GM12873 (cell line): ENCODE measurements around the gene NHLH1.

Source experiments
- TF ChIP-seq, protein P1 (sequence below): IDR thresholded peaks from 2 replicates; pipeline ENCODE4 v1.5.1; 2012; ENCODE audit warnings: low read depth, mild to moderate bottlenecking, moderate library complexity, low read length, control low read depth; ENCODE audit not compliant: insufficient read depth; ENCODE audit errors: missing control alignments

Gene NHLH1

DNA sequence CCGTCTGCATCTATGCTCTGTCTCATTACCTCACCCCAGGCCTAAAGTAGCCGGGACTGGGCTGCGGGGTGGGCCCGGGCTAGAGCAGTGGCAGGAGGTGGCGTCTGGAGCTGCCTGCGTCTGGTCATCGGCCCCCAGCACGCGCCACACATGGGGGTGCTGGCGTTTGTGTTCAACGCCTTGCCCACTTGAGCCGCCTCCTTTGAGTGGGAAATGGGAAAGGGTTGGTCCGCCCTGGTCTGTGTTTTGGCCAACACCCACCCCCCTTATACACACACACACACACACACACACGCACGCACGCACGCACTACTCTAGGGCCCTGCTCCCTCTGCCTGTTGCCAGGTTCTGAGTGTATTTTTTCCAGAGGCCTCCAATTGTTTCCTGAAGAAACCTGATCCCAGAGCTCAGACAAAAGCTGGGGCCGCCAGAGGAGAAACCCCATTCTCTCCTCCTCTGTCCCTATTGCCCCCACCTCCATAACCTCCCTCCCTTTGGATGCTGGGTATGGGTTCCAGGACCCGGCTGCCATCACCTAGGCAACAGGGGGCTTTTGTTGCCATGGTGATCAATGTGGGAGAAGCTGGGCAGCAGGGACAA is 43.6 kb downstream of the NHLH1 start:
- TF ChIP-seq, protein P1, sequence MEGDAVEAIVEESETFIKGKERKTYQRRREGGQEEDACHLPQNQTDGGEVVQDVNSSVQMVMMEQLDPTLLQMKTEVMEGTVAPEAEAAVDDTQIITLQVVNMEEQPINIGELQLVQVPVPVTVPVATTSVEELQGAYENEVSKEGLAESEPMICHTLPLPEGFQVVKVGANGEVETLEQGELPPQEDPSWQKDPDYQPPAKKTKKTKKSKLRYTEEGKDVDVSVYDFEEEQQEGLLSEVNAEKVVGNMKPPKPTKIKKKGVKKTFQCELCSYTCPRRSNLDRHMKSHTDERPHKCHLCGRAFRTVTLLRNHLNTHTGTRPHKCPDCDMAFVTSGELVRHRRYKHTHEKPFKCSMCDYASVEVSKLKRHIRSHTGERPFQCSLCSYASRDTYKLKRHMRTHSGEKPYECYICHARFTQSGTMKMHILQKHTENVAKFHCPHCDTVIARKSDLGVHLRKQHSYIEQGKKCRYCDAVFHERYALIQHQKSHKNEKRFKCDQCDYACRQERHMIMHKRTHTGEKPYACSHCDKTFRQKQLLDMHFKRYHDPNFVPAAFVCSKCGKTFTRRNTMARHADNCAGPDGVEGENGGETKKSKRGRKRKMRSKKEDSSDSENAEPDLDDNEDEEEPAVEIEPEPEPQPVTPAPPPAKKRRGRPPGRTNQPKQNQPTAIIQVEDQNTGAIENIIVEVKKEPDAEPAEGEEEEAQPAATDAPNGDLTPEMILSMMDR = no peak

DNA sequence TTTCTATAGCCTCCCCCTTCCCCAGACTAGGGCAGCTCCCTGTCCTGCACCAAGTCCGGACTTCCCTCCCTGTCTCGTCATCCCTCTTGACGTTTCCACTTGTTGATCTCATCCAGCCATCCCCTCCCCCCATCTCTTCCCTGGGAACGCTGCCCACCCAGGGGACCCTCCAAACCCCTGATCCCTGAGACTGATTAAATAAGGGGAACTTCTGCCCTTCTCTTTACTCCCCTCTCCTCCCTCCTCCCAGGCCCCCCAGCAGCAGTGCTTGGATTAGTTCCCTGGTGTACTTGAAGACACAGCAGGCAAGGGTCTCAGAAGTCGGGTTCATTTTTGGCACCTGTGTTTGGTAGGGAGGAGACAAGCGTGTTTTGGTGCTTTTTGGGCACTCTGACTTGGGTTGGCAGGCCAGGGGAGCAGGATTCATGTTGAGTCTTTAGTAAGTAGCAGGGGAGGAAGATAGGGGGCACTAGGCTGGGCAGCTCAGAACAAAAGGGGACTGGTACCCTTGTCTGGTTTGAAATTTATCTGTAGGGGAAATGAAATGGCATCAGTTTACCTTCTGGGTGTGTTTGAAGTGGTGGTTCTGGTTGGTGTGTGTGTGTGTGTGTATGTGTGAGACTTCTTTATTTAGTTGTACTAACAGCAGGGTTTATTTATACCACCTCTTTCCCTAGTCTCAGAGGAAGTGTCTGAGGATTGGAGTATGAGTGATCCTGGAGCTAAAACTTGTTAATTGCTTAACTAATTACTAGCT is 44.6 kb downstream of the NHLH1 start:
- TF ChIP-seq, protein P1 = no peak

DNA sequence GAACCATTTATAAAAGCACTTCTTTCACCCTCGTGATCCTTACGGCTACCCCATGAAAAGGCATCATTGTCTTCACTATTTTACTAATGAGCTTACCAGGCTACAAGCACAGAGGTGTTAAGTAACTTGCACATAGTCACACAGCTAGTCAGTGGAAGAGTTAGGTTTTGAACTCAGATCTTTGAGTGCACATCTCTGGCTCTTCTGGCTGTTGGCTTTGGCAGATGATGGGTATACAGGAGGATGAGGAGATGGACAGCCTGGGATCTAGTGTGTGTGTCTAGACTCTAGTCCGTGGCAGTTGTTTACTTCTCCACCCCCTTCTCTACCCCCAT is 45.1 kb downstream of the NHLH1 start:
- TF ChIP-seq, protein P1 = no peak

DNA sequence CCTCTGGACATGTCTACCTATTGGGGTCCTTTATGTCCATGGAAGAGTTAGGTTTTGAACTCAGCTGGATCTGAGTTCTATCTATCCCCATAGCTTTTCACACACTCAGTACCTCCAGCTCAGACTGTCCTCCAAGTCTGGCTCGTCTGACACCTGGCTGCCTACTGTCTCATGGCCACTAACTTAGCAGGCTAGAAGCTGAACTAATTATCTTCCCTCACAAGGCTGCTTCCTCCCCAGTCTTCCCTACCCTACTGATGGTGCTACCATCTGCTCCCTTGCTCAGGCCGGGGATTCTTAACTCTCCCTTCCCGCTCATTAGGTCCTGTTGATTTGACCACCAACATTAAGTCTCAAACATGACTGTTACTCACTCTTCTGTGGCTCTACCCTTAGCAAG is 46.8 kb downstream of the NHLH1 start:
- TF ChIP-seq, protein P1 = no peak

DNA sequence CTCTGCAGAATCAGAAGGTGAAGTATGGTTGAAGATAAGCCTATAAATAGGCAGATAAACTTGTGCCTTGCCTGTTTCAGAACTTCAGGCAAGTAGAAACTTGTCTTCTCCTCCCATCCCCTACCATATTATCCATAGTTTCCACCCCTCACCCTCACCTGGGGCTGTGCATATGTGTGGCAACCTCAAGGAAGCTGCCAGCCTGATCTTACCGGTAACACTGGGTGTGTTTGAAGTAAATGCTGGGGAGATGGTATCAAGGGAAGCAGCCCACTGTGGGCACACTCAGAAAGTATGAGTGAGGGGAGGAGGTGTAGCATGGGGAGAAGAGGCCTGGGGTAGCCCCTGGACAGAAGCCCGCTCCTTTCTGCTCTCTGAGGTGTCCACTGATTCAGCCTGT is 48.0 kb downstream of the NHLH1 start:
- TF ChIP-seq, protein P1 = no peak

DNA sequence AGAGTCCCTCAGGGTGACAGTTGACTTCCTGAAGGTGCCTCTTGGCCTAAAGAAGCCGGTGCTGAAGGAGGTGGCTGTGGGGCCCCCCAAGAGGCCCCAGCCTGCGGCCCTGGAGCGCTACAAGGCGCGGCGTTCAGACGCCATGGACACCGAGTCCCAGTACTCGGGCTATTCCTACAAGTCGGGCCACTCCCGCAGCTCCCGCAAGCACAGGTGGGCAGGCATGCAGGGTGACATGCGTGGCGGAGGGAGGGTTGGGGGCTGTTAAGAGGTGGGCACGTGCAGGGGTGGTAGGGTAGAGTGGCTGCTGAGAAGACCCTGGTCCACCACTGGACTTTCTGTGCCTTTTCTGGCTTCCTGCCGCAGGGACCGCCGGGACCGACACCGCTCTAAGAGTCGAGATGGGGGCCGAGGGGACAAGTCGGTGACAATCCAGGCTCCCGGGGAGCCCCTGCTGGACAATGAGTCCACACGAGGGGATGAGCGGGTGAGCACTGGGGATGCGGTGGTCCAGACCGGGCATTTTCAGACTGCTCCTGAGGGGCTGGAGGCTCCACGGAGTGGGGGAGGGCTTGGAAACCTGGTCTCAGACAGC is 48.9 kb downstream of the NHLH1 start:
- TF ChIP-seq, protein P1 = no peak

DNA sequence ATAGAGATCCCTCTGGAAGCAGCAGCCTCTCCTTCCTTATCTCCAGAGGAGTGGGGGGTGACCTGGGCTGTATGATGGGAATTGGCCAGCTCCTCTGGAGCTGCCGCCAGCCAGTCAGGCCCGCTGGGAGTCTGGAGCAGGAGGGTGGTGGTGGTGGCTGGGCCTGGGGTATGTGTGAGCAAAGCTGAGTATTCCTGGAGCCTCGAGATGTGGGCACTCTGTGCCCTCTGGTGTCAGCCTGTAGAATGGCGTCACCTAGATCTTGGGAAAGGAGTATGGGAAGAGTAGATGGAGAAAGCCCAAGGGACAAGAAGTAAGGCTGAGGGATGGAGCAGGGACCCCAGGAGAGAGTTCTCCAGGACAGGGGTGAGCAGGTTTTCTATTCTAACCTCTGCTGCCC is 49.5 kb downstream of the NHLH1 start:
- TF ChIP-seq, protein P1 = peak; percentile 38
